Measurements from ENCODE around the gene TRIM38.
A peak's percentile ranks its signal among the peaks of the same experiment; 100 is the strongest.

The TRIM38 gene

DNA sequence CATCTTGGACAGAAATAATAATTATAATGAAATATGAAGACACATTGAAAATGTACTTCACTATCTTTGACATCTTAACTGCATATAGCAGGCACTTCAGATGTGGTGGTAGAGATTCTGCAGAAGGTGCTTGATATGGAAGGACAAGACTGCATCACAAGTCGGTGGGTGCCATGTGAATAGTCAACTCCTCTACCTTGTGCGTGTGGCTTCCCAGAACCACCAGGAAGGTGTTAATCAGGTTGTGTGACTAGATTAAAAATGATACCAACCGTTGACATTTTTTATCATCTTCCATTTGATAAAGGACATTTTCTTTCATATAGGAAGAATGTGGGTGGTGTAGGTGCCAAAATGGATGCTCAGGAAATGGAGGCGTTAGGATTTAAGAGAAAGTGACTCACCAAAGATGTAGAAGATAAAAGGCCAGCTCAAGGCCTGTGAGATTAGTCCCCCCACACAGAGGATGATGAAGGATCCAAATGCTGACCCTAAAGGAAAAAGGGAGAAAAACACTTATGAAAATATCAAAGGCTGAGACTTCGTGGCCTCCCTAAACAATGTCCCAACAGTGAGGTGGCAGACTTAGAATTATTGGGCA lies 44.4 kb upstream of the TRIM38 start:
- H3K27me3 ChIP-seq (ENCODE audit: control insufficient read depth in 1 of 2, insufficient read depth in 1 of 2, low read length in 2 of 2) = no peaks in the 10 kb centered on the region
- H3K4me2 ChIP-seq (ENCODE audit: low read length, poor library complexity, severe bottlenecking) = no peak overlapping the region
- H3K79me1 ChIP-seq (replicated peaks; ENCODE audit: low read length, poor library complexity, severe bottlenecking) = no peaks in the 10 kb centered on the region
- no peak overlapping the region for H3K9ac ChIP-seq (ENCODE audit: low read length)
- no peaks in the 10 kb centered on the region for H3K36me3 ChIP-seq (ENCODE audit: control insufficient read depth in 1 of 2, insufficient read depth in 2 of 2, low read depth in 1 of 2, low read length in 2 of 2)
- no peak overlapping the region for H2AFZ ChIP-seq (ENCODE audit: low read depth, low read length)
- H4K91ac ChIP-seq (ENCODE audit: low read length) = no peak overlapping the region
- H2BK15ac ChIP-seq (ENCODE audit: low read depth, poor library complexity, severe bottlenecking) = no peak overlapping the region
- no peak overlapping the region for H3K27ac ChIP-seq (ENCODE audit: low read length, poor library complexity, severe bottlenecking)
- no peak overlapping the region for H3K4me3 ChIP-seq (ENCODE audit: insufficient read depth in 1 of 2, low read depth in 1 of 2, low read length in 2 of 2)
- 89% methylated on average over 2 of the region's 5 CpGs for WGBS
- H3K23ac ChIP-seq (ENCODE audit: low read length in 2 of 2) = no peak overlapping the region
- H2BK120ac ChIP-seq (ENCODE audit: low read depth, low read length) = no peak overlapping the region
- H3K14ac ChIP-seq (ENCODE audit: low read length in 2 of 2) = no peak overlapping the region
- no peaks in the 10 kb centered on the region for H3K4me1 ChIP-seq (ENCODE audit: control insufficient read depth, insufficient read depth, low read depth, low read length)
- H3K18ac ChIP-seq (ENCODE audit: low read depth in 1 of 2, low read length in 2 of 2) = no peak overlapping the region
- H4K8ac ChIP-seq (ENCODE audit: low read length) = no peak overlapping the region
- no peak overlapping the region for H2BK12ac ChIP-seq (ENCODE audit: low read length in 2 of 2)
- no peak for DNase-seq
- H3K4ac ChIP-seq (ENCODE audit: low read depth in 1 of 2, low read length in 2 of 2) = no peak overlapping the region
- H3K9me3 ChIP-seq (ENCODE audit: control insufficient read depth, low read length) = no peaks in the 10 kb centered on the region
- H2AK5ac ChIP-seq (ENCODE audit: low read length, severe bottlenecking) = no peak overlapping the region
- no peak overlapping the region for H2BK5ac ChIP-seq (ENCODE audit: low read depth, low read length, poor library complexity, severe bottlenecking)

GRCh38 chr6:25919657-25920056 lies 42.9 kb upstream of the TRIM38 start:
- Histone ChIP-seq H2BK12ac (ENCODE audit: low read length in 2 of 2) (no peak overlapping the region), H3K4ac (ENCODE audit: low read depth in 1 of 2, low read length in 2 of 2) (no peak overlapping the region), H2BK5ac (ENCODE audit: low read depth, low read length, poor library complexity, severe bottlenecking) (no peak overlapping the region), H3K9ac (ENCODE audit: low read length) (no peak overlapping the region), H3K23ac (ENCODE audit: low read length in 2 of 2) (no peak overlapping the region), H3K4me1 (ENCODE audit: control insufficient read depth, insufficient read depth, low read depth, low read length) (no peaks in the 10 kb centered on the region), H3K27me3 (ENCODE audit: control insufficient read depth in 1 of 2, insufficient read depth in 1 of 2, low read length in 2 of 2) (no peaks in the 10 kb centered on the region), H3K18ac (ENCODE audit: low read depth in 1 of 2, low read length in 2 of 2) (no peak overlapping the region), H2AFZ (ENCODE audit: low read depth, low read length) (no peak overlapping the region), H3K79me1 (replicated peaks; ENCODE audit: low read length, poor library complexity, severe bottlenecking) (no peaks in the 10 kb centered on the region), H2BK15ac (ENCODE audit: low read depth, poor library complexity, severe bottlenecking) (no peak overlapping the region), H3K9me3 (ENCODE audit: control insufficient read depth, low read length) (no peaks in the 10 kb centered on the region), H2BK120ac (ENCODE audit: low read depth, low read length) (no peak overlapping the region), H3K36me3 (ENCODE audit: control insufficient read depth in 1 of 2, insufficient read depth in 2 of 2, low read depth in 1 of 2, low read length in 2 of 2) (no peaks in the 10 kb centered on the region), H3K14ac (ENCODE audit: low read length in 2 of 2) (no peak overlapping the region), H3K4me3 (ENCODE audit: insufficient read depth in 1 of 2, low read depth in 1 of 2, low read length in 2 of 2) (no peak overlapping the region), H2AK5ac (ENCODE audit: low read length, severe bottlenecking) (no peak overlapping the region), H3K27ac (ENCODE audit: low read length, poor library complexity, severe bottlenecking) (no peak overlapping the region), H4K91ac (ENCODE audit: low read length) (no peak overlapping the region), H4K8ac (ENCODE audit: low read length) (no peak overlapping the region), H3K4me2 (ENCODE audit: low read length, poor library complexity, severe bottlenecking) (no peak overlapping the region)
- WGBS = 97% methylated on average over 5 of the region's 5 CpGs
- no peak for DNase-seq

DNA sequence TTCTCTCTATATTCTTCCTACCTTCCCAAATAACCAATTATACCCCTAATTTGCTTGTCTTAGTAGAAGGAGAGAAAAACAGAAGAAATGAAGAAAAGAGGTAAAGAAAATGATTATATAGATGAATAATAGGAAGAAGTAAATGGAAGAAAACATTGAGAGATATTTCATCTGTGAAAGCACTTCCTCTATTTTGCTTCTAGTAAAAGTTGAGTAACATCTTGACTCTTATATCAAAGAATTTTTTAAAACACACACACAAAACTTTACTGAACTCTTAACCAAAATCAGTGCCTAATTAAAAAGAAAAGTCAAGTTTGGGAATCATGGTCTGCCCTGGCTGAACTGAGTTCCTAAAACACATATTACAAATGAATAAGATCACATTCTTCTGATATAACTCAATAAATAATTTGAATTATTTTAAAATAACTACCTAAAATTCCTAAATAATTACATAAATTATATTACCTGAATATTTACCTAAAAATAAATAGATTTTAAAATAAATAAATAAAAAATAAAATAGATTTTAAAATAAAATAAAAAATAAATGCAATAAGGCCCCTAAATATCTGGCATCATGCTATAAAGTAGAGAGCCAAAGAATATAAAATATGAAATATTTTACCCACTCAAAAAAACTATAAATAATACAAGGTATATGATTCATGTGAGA lies 40.9 kb upstream of the TRIM38 start:
- H3K27ac ChIP-seq (ENCODE audit: low read length, poor library complexity, severe bottlenecking) = no peak overlapping the region
- H3K4me1 ChIP-seq (ENCODE audit: control insufficient read depth, insufficient read depth, low read depth, low read length) = no peaks in the 10 kb centered on the region
- H4K91ac ChIP-seq (ENCODE audit: low read length) = no peak overlapping the region
- H2BK15ac ChIP-seq (ENCODE audit: low read depth, poor library complexity, severe bottlenecking) = no peak overlapping the region
- DNase-seq = no peak
- H3K4me2 ChIP-seq (ENCODE audit: low read length, poor library complexity, severe bottlenecking) = no peak overlapping the region
- H3K9me3 ChIP-seq (ENCODE audit: control insufficient read depth, low read length) = no peaks in the 10 kb centered on the region
- H3K14ac ChIP-seq (ENCODE audit: low read length in 2 of 2) = no peak overlapping the region
- no peak overlapping the region for H2BK120ac ChIP-seq (ENCODE audit: low read depth, low read length)
- no peaks in the 10 kb centered on the region for H3K79me1 ChIP-seq (replicated peaks; ENCODE audit: low read length, poor library complexity, severe bottlenecking)
- no peak overlapping the region for H2BK12ac ChIP-seq (ENCODE audit: low read length in 2 of 2)
- H2BK5ac ChIP-seq (ENCODE audit: low read depth, low read length, poor library complexity, severe bottlenecking) = no peak overlapping the region
- no peak overlapping the region for H2AFZ ChIP-seq (ENCODE audit: low read depth, low read length)
- no peak overlapping the region for H3K4me3 ChIP-seq (ENCODE audit: insufficient read depth in 1 of 2, low read depth in 1 of 2, low read length in 2 of 2)
- no peaks in the 10 kb centered on the region for H3K36me3 ChIP-seq (ENCODE audit: control insufficient read depth in 1 of 2, insufficient read depth in 2 of 2, low read depth in 1 of 2, low read length in 2 of 2)
- no peak overlapping the region for H3K18ac ChIP-seq (ENCODE audit: low read depth in 1 of 2, low read length in 2 of 2)
- no peak overlapping the region for H2AK5ac ChIP-seq (ENCODE audit: low read length, severe bottlenecking)
- no peak overlapping the region for H3K4ac ChIP-seq (ENCODE audit: low read depth in 1 of 2, low read length in 2 of 2)
- H3K27me3 ChIP-seq (ENCODE audit: control insufficient read depth in 1 of 2, insufficient read depth in 1 of 2, low read length in 2 of 2) = no peaks in the 10 kb centered on the region
- H3K9ac ChIP-seq (ENCODE audit: low read length) = peak overlapping the region; percentile 61
- no peak overlapping the region for H3K23ac ChIP-seq (ENCODE audit: low read length in 2 of 2)
- H4K8ac ChIP-seq (ENCODE audit: low read length) = no peak overlapping the region

DNA sequence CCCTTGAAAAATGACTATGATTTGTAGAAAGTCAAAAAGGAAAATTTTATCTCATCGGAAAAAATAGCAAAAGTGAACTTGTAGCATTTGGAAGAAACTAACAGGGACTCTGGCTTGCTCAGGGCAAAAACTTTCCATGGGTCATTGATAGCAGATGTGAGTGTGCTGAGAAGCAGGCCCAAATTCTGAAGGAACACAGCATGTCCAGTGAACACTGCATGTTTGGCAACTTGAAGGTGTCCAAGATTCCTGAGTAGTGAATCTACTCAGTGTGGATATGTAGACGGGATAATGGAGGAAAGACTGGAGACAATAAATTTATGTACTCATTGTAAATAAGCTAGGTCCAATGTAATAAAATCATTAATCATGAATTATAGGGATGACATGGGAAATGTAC lies 40.3 kb upstream of the TRIM38 start:
- WGBS = 91% methylated on average over 1 of the region's 2 CpGs
- no peak for DNase-seq
- Histone ChIP-seq H3K36me3 (ENCODE audit: control insufficient read depth in 1 of 2, insufficient read depth in 2 of 2, low read depth in 1 of 2, low read length in 2 of 2) (no peaks in the 10 kb centered on the region), H3K9me3 (ENCODE audit: control insufficient read depth, low read length) (no peaks in the 10 kb centered on the region), H3K4me2 (ENCODE audit: low read length, poor library complexity, severe bottlenecking) (no peak overlapping the region), H3K27ac (ENCODE audit: low read length, poor library complexity, severe bottlenecking) (no peak overlapping the region), H3K27me3 (ENCODE audit: control insufficient read depth in 1 of 2, insufficient read depth in 1 of 2, low read length in 2 of 2) (no peaks in the 10 kb centered on the region), H2BK120ac (ENCODE audit: low read depth, low read length) (no peak overlapping the region), H2BK5ac (ENCODE audit: low read depth, low read length, poor library complexity, severe bottlenecking) (no peak overlapping the region), H4K91ac (ENCODE audit: low read length) (no peak overlapping the region), H2AFZ (ENCODE audit: low read depth, low read length) (no peak overlapping the region), H2BK15ac (ENCODE audit: low read depth, poor library complexity, severe bottlenecking) (no peak overlapping the region), H3K4ac (ENCODE audit: low read depth in 1 of 2, low read length in 2 of 2) (no peak overlapping the region), H2BK12ac (ENCODE audit: low read length in 2 of 2) (no peak overlapping the region), H3K4me1 (ENCODE audit: control insufficient read depth, insufficient read depth, low read depth, low read length) (no peaks in the 10 kb centered on the region), H2AK5ac (ENCODE audit: low read length, severe bottlenecking) (no peak overlapping the region), H3K4me3 (ENCODE audit: insufficient read depth in 1 of 2, low read depth in 1 of 2, low read length in 2 of 2) (no peak overlapping the region), H3K23ac (ENCODE audit: low read length in 2 of 2) (no peak overlapping the region), H3K14ac (ENCODE audit: low read length in 2 of 2) (no peak overlapping the region), H3K18ac (ENCODE audit: low read depth in 1 of 2, low read length in 2 of 2) (no peak overlapping the region), H3K9ac (ENCODE audit: low read length) (peak overlapping the region; percentile 61), H3K79me1 (replicated peaks; ENCODE audit: low read length, poor library complexity, severe bottlenecking) (no peaks in the 10 kb centered on the region), H4K8ac (ENCODE audit: low read length) (no peak overlapping the region)

All from mesenchymal stem cell (in vitro differentiated cells and primary cell).